Karpas-422 (cell line): ENCODE measurements around the gene ADAMTS13. TPM values are rescaled to one million over a fixed set of nuclear protein-coding genes. Genes with fewer than 3 reads are reported as not detected.

Experiments
- DNase-seq: peaks from one replicate; pipeline ENCODE4 v3.0.0-alpha.2; 2015
- H2AFZ ChIP-seq: fragments of 200-600 bp; sonication (generic); 2 replicates; pipeline ENCODE4 v1.6.1; 2014; ENCODE audit warnings: antibody characterized with exemption, low read length, mixed read lengths
- H3K27ac ChIP-seq: fragments of 200-600 bp; sonication (generic); 2 replicates; pipeline ENCODE4 v1.5.1; 2014; ENCODE audit warnings: mild to moderate bottlenecking, low read length, moderate library complexity
- H3K27me3 ChIP-seq: fragments of 200-600 bp; sonication (generic); 2 replicates; pipeline ENCODE4 v1.6.1; 2014; ENCODE audit warnings: low read length, mixed read lengths
- H3K36me3 ChIP-seq: fragments of 200-600 bp; sonication (generic); 2 replicates; pipeline ENCODE4 v1.6.1; 2014; ENCODE audit warnings: low read length, mixed read lengths; ENCODE audit not compliant: insufficient read depth
- H3K4me1 ChIP-seq: fragments of 200-600 bp; sonication (generic); 2 replicates; pipeline ENCODE4 v1.6.1; 2014; ENCODE audit warnings: mild to moderate bottlenecking, low read length, mixed read lengths
- H3K4me2 ChIP-seq: fragments of 200-600 bp; sonication (generic); 2 replicates; pipeline ENCODE4 v1.6.1; 2014; ENCODE audit warnings: low read length, low read depth, mild to moderate bottlenecking; ENCODE audit not compliant: poor library complexity, severe bottlenecking
- H3K4me3 ChIP-seq: fragments of 200-600 bp; sonication (generic); 2 replicates; pipeline ENCODE4 v1.5.1; 2014; ENCODE audit warnings: mild to moderate bottlenecking, antibody characterized with exemption, low read length, mixed read lengths
- H3K79me2 ChIP-seq: fragments of 200-600 bp; sonication (generic); 2 replicates; pipeline ENCODE4 v1.6.1; 2014; ENCODE audit warnings: mild to moderate bottlenecking, low read length, mixed read lengths
- H3K9ac ChIP-seq: fragments of 200-600 bp; sonication (generic); 2 replicates; pipeline ENCODE4 v1.6.0; 2014; ENCODE audit warnings: low read length
- H3K9me2 ChIP-seq: fragments of 200-600 bp; sonication (generic), shearing (Covaris generic); replicated peaks from 2 replicates; pipeline ENCODE4 v1.6.0; 2014; ENCODE audit warnings: mild to moderate bottlenecking, low read length, moderate library complexity; ENCODE audit not compliant: insufficient read depth
- H3K9me3 ChIP-seq: fragments of 300-700, 200-600 bp; sonication (generic); 2 replicates; pipeline ENCODE4 v1.6.1; 2014; ENCODE audit warnings: low read length, mixed read lengths
- H4K20me1 ChIP-seq: fragments of 200-600 bp; sonication (generic); 2 replicates; pipeline ENCODE4 v1.6.1; 2014; ENCODE audit warnings: mild to moderate bottlenecking, antibody characterized with exemption, low read length, low read depth; ENCODE audit not compliant: insufficient read depth
- total RNA-seq: library from RNA; depleted of rRNA; stranded (reverse); fragments of >200 nt; shearing (Covaris generic); gene quantifications from 2 replicates; pipeline ENCODE4 v1.2.3, GENCODE V29; 2014; ENCODE audit warnings: low replicate concordance

ADAMTS13 gene
- total RNA-seq, 1 experiment from 2014 or later = 0.34 TPM

GRCh38 chr9:133379153-133380086, 42.7 kb upstream of the ADAMTS13 start:
- no peak overlapping the region for H3K27ac ChIP-seq
- no peak overlapping the region for H3K9ac ChIP-seq
- no peak for DNase-seq
- peaks cover 9% of the 10 kb centered on the region; the same call in 1 of the 2 replicates for H4K20me1 ChIP-seq
- H3K27me3 ChIP-seq = peaks cover 8% of the 10 kb centered on the region; the same call in 1 of the 2 replicates
- H3K36me3 ChIP-seq = no peaks in the 10 kb centered on the region
- no peak overlapping the region for H3K4me3 ChIP-seq
- H3K79me2 ChIP-seq = peaks cover 14% of the 10 kb centered on the region
- peaks cover 4% of the 10 kb centered on the region; the same call in 1 of the 2 replicates for H3K9me3 ChIP-seq
- H2AFZ ChIP-seq = no peak overlapping the region
- H3K4me2 ChIP-seq = no peak overlapping the region
- peaks cover 16% of the 10 kb centered on the region for H3K4me1 ChIP-seq
- H3K9me2 ChIP-seq = no peaks in the 10 kb centered on the region

- Histone ChIP-seq H3K27ac (no peak overlapping the region), H4K20me1 (no peaks in the 10 kb centered on the region), H3K4me3 (no peak overlapping the region), H3K4me1 (peaks cover 11% of the 10 kb centered on the region), H3K36me3 (no peaks in the 10 kb centered on the region), H3K9me3 (peaks cover 4% of the 10 kb centered on the region; the same call in 1 of the 2 replicates), H3K9me2 (no peaks in the 10 kb centered on the region), H3K9ac (no peak overlapping the region), H3K79me2 (peaks cover under 1% of the 10 kb centered on the region; the same call in 1 of the 2 replicates), H2AFZ (no peak overlapping the region), H3K4me2 (no peak overlapping the region), H3K27me3 (peaks cover 8% of the 10 kb centered on the region; the same call in 1 of the 2 replicates)
- DNase-seq = no peak
Observed at GRCh38 chr9:133380734-133381133, 41.4 kb upstream of the ADAMTS13 start.

GRCh38 chr9:133382507-133383141, 39.5 kb upstream of the ADAMTS13 start:
- no peaks in the 10 kb centered on the region for H3K36me3 ChIP-seq
- no peak overlapping the region for H3K9ac ChIP-seq
- no peak overlapping the region for H3K4me2 ChIP-seq
- no peak overlapping the region for H3K4me3 ChIP-seq
- H3K79me2 ChIP-seq = no peaks in the 10 kb centered on the region
- no peak overlapping the region for H3K27ac ChIP-seq
- H2AFZ ChIP-seq = no peak overlapping the region
- peaks cover 4% of the 10 kb centered on the region; the same call in 1 of the 2 replicates for H3K9me3 ChIP-seq
- H4K20me1 ChIP-seq = no peaks in the 10 kb centered on the region
- H3K27me3 ChIP-seq = peaks cover 8% of the 10 kb centered on the region; the same call in 1 of the 2 replicates
- H3K4me1 ChIP-seq = peaks cover 6% of the 10 kb centered on the region
- H3K9me2 ChIP-seq = no peaks in the 10 kb centered on the region
- DNase-seq = no peak

- H2AFZ ChIP-seq = no peak overlapping the region
- no peaks in the 10 kb centered on the region for H3K36me3 ChIP-seq
- no peak overlapping the region for H3K27ac ChIP-seq
- no peak overlapping the region for H3K9ac ChIP-seq
- no peaks in the 10 kb centered on the region for H4K20me1 ChIP-seq
- peaks cover 2% of the 10 kb centered on the region; the same call in 1 of the 2 replicates for H3K27me3 ChIP-seq
- H3K9me2 ChIP-seq = no peaks in the 10 kb centered on the region
- no peak overlapping the region for H3K4me2 ChIP-seq
- no peak overlapping the region for H3K4me3 ChIP-seq
- no peaks in the 10 kb centered on the region for H3K79me2 ChIP-seq
- peaks cover 4% of the 10 kb centered on the region; the same call in 1 of the 2 replicates for H3K9me3 ChIP-seq
- H3K4me1 ChIP-seq = no peaks in the 10 kb centered on the region
- DNase-seq = no peak
Observed at GRCh38 chr9:133383438-133383837, 38.7 kb upstream of the ADAMTS13 start.

DNA sequence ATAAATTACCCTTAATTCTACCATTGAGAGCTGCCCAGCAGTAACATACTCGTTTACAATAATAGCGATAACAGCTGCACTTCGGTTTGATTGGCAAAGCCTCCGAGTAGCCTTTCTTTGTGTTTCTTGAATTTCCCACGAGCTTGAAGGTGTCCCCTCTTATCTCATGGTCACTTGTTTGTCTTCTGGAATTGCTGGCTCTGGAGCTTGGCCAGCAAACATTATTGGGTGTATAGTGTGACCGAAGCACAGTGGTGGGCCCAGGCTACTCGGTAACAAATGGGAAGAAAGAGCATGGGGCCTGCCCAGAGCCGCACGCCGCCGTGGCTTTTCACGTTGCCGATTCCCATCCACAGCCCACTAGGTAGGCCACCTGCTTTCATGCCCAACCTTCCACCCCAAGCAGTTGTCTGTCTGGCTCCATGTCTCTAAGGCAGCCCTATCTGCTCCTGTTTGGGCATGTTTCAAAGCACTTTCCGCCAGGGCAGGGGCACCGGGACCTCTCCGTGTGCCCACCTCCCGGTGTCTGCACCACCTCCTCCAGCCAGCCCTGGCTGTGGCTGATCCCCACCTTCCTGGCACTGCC, 37.3 kb upstream of the ADAMTS13 start:
- no peaks in the 10 kb centered on the region for H3K4me1 ChIP-seq
- H3K27me3 ChIP-seq = no peaks in the 10 kb centered on the region
- H3K9ac ChIP-seq = no peak overlapping the region
- no peaks in the 10 kb centered on the region for H3K36me3 ChIP-seq
- no peak overlapping the region for H3K4me2 ChIP-seq
- no peak overlapping the region for H2AFZ ChIP-seq
- H3K9me2 ChIP-seq = no peaks in the 10 kb centered on the region
- no peaks in the 10 kb centered on the region for H3K79me2 ChIP-seq
- no peak overlapping the region for H3K27ac ChIP-seq
- peaks cover 4% of the 10 kb centered on the region; the same call in 1 of the 2 replicates for H3K9me3 ChIP-seq
- DNase-seq = no peak
- H4K20me1 ChIP-seq = no peaks in the 10 kb centered on the region
- no peak overlapping the region for H3K4me3 ChIP-seq

DNA sequence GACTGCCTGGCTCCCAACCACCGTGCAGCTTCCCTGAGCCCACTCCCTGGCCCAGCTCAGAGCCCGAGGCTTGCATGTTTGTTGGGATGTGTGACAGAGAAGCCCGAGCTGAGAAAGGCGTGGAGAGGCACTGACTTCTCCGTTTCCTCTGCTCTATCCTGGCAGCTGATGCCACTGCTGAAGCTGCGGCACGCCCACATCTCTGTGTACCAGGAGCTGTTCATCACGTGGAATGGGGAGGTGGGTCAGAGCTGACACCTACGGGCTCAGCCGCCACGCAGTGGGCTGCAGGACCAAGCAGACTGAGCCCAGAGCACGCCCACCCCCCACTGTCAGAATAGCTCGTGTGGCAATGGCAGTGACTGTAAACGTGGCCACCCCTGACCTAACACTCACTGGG, 36.7 kb upstream of the ADAMTS13 start:
- DNase-seq = no peak
- H4K20me1 ChIP-seq = no peaks in the 10 kb centered on the region
- no peaks in the 10 kb centered on the region for H3K79me2 ChIP-seq
- H3K9me2 ChIP-seq = no peaks in the 10 kb centered on the region
- no peak overlapping the region for H3K4me2 ChIP-seq
- H3K36me3 ChIP-seq = no peaks in the 10 kb centered on the region
- H3K4me1 ChIP-seq = no peaks in the 10 kb centered on the region
- H3K4me3 ChIP-seq = no peak overlapping the region
- H3K27me3 ChIP-seq = no peaks in the 10 kb centered on the region
- H3K9me3 ChIP-seq = peaks cover 4% of the 10 kb centered on the region; the same call in 1 of the 2 replicates
- H3K9ac ChIP-seq = no peak overlapping the region
- no peak overlapping the region for H2AFZ ChIP-seq
- no peak overlapping the region for H3K27ac ChIP-seq

- Histone ChIP-seq H3K27me3 (no peaks in the 10 kb centered on the region), H3K27ac (no peak overlapping the region), H3K9me2 (no peaks in the 10 kb centered on the region), H3K9ac (no peak overlapping the region), H2AFZ (no peak overlapping the region), H3K36me3 (no peaks in the 10 kb centered on the region), H3K4me1 (no peaks in the 10 kb centered on the region), H3K4me3 (no peak overlapping the region), H3K79me2 (no peaks in the 10 kb centered on the region), H3K9me3 (peaks cover 4% of the 10 kb centered on the region; the same call in 1 of the 2 replicates), H4K20me1 (no peaks in the 10 kb centered on the region), H3K4me2 (no peak overlapping the region)
- DNase-seq = no peak
Observed at GRCh38 chr9:133386338-133386737, 35.8 kb upstream of the ADAMTS13 start.

- no peaks in the 10 kb centered on the region for H3K4me1 ChIP-seq
- no peak overlapping the region for H2AFZ ChIP-seq
- H3K4me2 ChIP-seq = no peak overlapping the region
- no peak overlapping the region for H3K4me3 ChIP-seq
- no peaks in the 10 kb centered on the region for H3K9me2 ChIP-seq
- H3K27me3 ChIP-seq = no peaks in the 10 kb centered on the region
- peaks cover 3% of the 10 kb centered on the region; the same call in 1 of the 2 replicates for H3K9me3 ChIP-seq
- no peak for DNase-seq
- no peak overlapping the region for H3K27ac ChIP-seq
- H4K20me1 ChIP-seq = no peaks in the 10 kb centered on the region
- H3K36me3 ChIP-seq = no peaks in the 10 kb centered on the region
- no peaks in the 10 kb centered on the region for H3K79me2 ChIP-seq
- H3K9ac ChIP-seq = no peak overlapping the region
Observed at GRCh38 chr9:133387680-133388079, 34.5 kb upstream of the ADAMTS13 start.
